ENCODE data around the gene TSTD1. TPM values are rescaled to one million over a fixed set of nuclear protein-coding genes. Genes with fewer than 3 reads are reported as not detected.

Gene TSTD1
- total and polyA plus RNA-seq, 2 experiments from 2014 or later = 94.9 to 244 TPM

GRCh38 chr1:161066694-161067093, 27.9 kb upstream of the TSTD1 start:
- H3K36me3 ChIP-seq (ENCODE audit: insufficient read depth) = no peaks in the 10 kb centered on the region
- Mint-ChIP-seq H3K4me3 (no peak overlapping the region), H3K27ac (no peak overlapping the region), H3K27me3 (ENCODE audit: insufficient read depth, low read depth, poor library complexity) (peaks cover 9% of the 10 kb centered on the region), H3K4me1 (peaks cover 11% of the 10 kb centered on the region; the same call in 2 of the 3 replicates), H3K36me3 (ENCODE audit: low read depth) (no peaks in the 10 kb centered on the region), H3K9me3 (no peaks in the 10 kb centered on the region; the same call in 2 of the 3 replicates)
- no peaks in the 10 kb centered on the region for H3F3A ChIP-seq (replicated peaks; ENCODE audit: low read depth)
- H2AFZ ChIP-seq = no peak overlapping the region
- H4K20me1 ChIP-seq (replicated peaks; ENCODE audit: insufficient read depth) = no peaks in the 10 kb centered on the region
- no peak overlapping the region for H3K4me3 ChIP-seq
- ATAC-seq = no peak
- H3K9me2 ChIP-seq (ENCODE audit: insufficient read depth) = no peaks in the 10 kb centered on the region
- no peaks in the 10 kb centered on the region for H3K79me2 ChIP-seq (replicated peaks; ENCODE audit: insufficient read depth)
- peaks cover 13% of the 10 kb centered on the region; the same call in 1 of the 2 replicates for H3K4me1 ChIP-seq (ENCODE audit: insufficient read depth)
- no peak overlapping the region for H3K4me2 ChIP-seq
- no peak for DNase-seq (ENCODE audit: low spot score)
- no peaks in the 10 kb centered on the region for H3K27me3 ChIP-seq (ENCODE audit: insufficient read depth)
- TF ChIP-seq CTCF (conservative IDR thresholded peaks at IDR 0.05; ENCODE audit: low read depth in 2 of 2) = no peak
- no peak for TF ChIP-seq ZNF462 (CRISPR knock-in tag; IDR thresholded peaks at IDR 0.05)
- TF ChIP-seq EZH2 (IDR thresholded peaks at IDR 0.05; ENCODE audit: low read depth, unreplicated experiment) = no peak
- no peak for TF ChIP-seq REST (IDR thresholded peaks at IDR 0.05; ENCODE audit: unreplicated experiment)
- no peak for TF ChIP-seq JUNB (IDR thresholded peaks at IDR 0.05; ENCODE audit: unreplicated experiment)
- TF ChIP-seq STAT1 (IDR thresholded peaks at IDR 0.05; ENCODE audit: unreplicated experiment) = no peak
- no peak for TF ChIP-seq POLR2AphosphoS5 (IDR thresholded peaks at IDR 0.05; ENCODE audit: low read depth)
- TF ChIP-seq EZH2phosphoT487 (IDR thresholded peaks at IDR 0.05; ENCODE audit: unreplicated experiment) = no peak
- no peak for TF ChIP-seq CREB1 (CRISPR knock-in tag; IDR thresholded peaks at IDR 0.05; ENCODE audit: low read depth)
- TF ChIP-seq ETS1 (IDR thresholded peaks at IDR 0.05) = no peak
- TF ChIP-seq NANOG (IDR thresholded peaks at IDR 0.05; ENCODE audit: borderline replicate concordance) = no peak
- TF ChIP-seq ZNF331 (CRISPR knock-in tag; IDR thresholded peaks at IDR 0.05; ENCODE audit: low read depth) = no peak
- TF ChIP-seq ZNF114 (CRISPR knock-in tag; IDR thresholded peaks at IDR 0.05) = no peak
- no peak overlapping the region for H3K27ac ChIP-seq (ENCODE audit: low read depth)
